Esophagus squamous epithelium (tissue), 5 donors: ENCODE data around the gene PLXDC2. TPM values are rescaled to one million over a fixed set of nuclear protein-coding genes. Genes with fewer than 3 reads are reported as not detected.

Source experiments
- DNase-seq: peaks from one replicate; lab custom pipeline; 2025; lab: John Stamatoyannopoulos, UW
- H3K27ac ChIP-seq, 4 donors: fragments of 200-600 bp; sonication (generic); one replicate each; pipeline ENCODE4 v1.5.1; 2016 to 2019; ENCODE audit warnings: mild to moderate bottlenecking in 1 of 4
- H3K27me3 ChIP-seq, 4 donors: fragments of 200-600 bp; sonication (generic); 1 replicate in 3 of 4; 2 replicates in 1 of 4; pipeline versions ENCODE4 v1.5.1 to v1.6.0; 2017 to 2021; ENCODE audit warnings: antibody characterized with exemption in 1 of 4
- H3K36me3 ChIP-seq, 3 donors: fragments of 200-600 bp; sonication (generic); one replicate each; pipeline ENCODE4 v1.5.1; 2016 to 2019
- H3K4me1 ChIP-seq, 3 donors: fragments of 200-600 bp; sonication (generic); one replicate each; pipeline ENCODE4 v1.5.1; 2017 to 2019
- H3K4me3 ChIP-seq, 4 donors: fragments of 200-600 bp; sonication (generic); 1 replicate in 3 of 4; 2 replicates in 1 of 4; pipeline ENCODE4 v1.5.1; 2016 to 2019; ENCODE audit warnings: mild to moderate bottlenecking in 2 of 4, moderate library complexity in 1 of 4
- H3K9me3 ChIP-seq, 3 donors: fragments of 200-600 bp; sonication (generic); one replicate each; pipeline ENCODE4 v1.5.1; 2016 to 2019
- POLR2A ChIP-seq, 4 donors: fragments of 450-650 bp; IDR thresholded peaks; one replicate each; pipeline ENCODE4 v1.6.1; 2017; ENCODE audit warnings: antibody characterized with exemption in 4 of 4, mild to moderate bottlenecking in 4 of 4, moderate library complexity in 3 of 4
- WGBS, 2 donors: methylation state at CpG; one replicate each; pipeline ENCODE4 v1.1.5; 2018; 5-methylcytosine and 5-hydroxymethylcytosine counted together
- intact Hi-C: fragments of 100-400 bp; cut with DNase I; formaldehyde crosslinking; loops from one replicate; pipeline ENCODE4 v1.15.0; 2022
- total RNA-seq, 4 donors: library from RNA; depleted of rRNA; stranded (reverse); fragments of >200 nt; gene quantifications; one replicate each; pipeline ENCODE4 v1.1.0, GENCODE V29; 2016
- TF ChIP-seq, protein P1 (sequence below), 6 experiments: fragments of 450-650 bp in 4 of 6; fragments of 200-600 bp in 2 of 6; sonication (generic) in 2 of 6; IDR thresholded peaks; one replicate each; pipeline ENCODE4 v1.5.1; 2016 to 2019; ENCODE audit warnings: antibody characterized with exemption in 6 of 6, mild to moderate bottlenecking in 4 of 6, moderate library complexity in 4 of 6
- donor health status: DM: yes; HTN: yes; CAD: no.

The PLXDC2 gene
- total RNA-seq, 4 donors from 2014 or later: 22.4 to 50.4 (median 36.9) TPM

DNA sequence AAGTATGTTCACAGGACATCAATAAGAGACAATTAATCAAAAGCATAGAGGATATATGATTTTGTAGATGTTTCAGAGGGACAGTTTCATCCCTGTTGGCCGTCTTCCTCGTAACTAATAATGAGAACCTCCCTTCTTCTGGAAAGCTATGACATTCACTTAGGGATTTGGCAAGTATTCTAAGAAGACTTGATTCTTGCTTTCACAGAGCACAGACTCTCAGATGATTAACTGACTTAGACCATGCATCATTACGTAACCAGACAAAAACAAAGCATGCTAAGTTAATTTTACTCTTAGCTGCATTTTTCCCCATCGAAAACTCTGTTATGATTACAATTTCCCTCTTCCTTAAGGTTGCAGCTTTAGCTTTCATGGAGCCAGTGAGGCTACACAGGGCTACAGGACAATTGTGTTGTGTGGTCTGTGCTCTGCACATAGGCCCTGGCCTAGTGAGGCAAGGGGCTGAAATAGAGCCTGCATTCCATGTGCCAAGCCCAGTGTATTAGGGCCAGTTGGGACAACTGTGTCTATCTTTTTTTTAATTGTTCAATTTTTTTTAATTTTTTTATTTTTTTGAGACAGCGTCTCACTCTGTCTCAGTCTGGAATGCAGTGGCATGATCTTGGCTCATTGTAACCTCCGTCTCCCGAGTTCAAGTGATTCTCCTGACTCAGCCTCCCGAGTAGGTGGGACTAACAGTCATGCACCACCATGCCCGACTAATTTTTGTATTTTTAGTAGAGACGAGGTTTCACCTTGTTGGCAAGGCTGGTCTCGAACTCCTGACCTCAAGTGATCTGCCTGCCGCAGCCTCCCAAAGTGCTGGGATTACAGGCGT lies 105.3 kb downstream of the PLXDC2 start:
- Histone ChIP-seq H3K4me1 (peaks cover 13 to 69% (median 38%) of the 10 kb centered on the region in 3 donors), H3K27me3 (no peaks in the 10 kb centered on the region), H3K27ac (peak overlapping the region; percentile 70 to 88 (median 83)), H3K36me3 (no peaks in the 10 kb centered on the region), H3K9me3 (no peaks in the 10 kb centered on the region), H3K4me3 (no peak overlapping the region)
- no peak for TF ChIP-seq POLR2A (IDR thresholded peaks at IDR 0.05)
- TF ChIP-seq, protein P1, sequence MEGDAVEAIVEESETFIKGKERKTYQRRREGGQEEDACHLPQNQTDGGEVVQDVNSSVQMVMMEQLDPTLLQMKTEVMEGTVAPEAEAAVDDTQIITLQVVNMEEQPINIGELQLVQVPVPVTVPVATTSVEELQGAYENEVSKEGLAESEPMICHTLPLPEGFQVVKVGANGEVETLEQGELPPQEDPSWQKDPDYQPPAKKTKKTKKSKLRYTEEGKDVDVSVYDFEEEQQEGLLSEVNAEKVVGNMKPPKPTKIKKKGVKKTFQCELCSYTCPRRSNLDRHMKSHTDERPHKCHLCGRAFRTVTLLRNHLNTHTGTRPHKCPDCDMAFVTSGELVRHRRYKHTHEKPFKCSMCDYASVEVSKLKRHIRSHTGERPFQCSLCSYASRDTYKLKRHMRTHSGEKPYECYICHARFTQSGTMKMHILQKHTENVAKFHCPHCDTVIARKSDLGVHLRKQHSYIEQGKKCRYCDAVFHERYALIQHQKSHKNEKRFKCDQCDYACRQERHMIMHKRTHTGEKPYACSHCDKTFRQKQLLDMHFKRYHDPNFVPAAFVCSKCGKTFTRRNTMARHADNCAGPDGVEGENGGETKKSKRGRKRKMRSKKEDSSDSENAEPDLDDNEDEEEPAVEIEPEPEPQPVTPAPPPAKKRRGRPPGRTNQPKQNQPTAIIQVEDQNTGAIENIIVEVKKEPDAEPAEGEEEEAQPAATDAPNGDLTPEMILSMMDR (IDR thresholded peaks at IDR 0.05): no peak
- WGBS, 2 donors: 35 to 40% methylated on average over 9 to 13 of the region's 13 CpGs
- DNase-seq: no peak
- intact Hi-C loops: loop anchor here (10.0 kb wide), 1 partner anchor 87 kb away; no protein-coding TSS in a partner anchor

DNA sequence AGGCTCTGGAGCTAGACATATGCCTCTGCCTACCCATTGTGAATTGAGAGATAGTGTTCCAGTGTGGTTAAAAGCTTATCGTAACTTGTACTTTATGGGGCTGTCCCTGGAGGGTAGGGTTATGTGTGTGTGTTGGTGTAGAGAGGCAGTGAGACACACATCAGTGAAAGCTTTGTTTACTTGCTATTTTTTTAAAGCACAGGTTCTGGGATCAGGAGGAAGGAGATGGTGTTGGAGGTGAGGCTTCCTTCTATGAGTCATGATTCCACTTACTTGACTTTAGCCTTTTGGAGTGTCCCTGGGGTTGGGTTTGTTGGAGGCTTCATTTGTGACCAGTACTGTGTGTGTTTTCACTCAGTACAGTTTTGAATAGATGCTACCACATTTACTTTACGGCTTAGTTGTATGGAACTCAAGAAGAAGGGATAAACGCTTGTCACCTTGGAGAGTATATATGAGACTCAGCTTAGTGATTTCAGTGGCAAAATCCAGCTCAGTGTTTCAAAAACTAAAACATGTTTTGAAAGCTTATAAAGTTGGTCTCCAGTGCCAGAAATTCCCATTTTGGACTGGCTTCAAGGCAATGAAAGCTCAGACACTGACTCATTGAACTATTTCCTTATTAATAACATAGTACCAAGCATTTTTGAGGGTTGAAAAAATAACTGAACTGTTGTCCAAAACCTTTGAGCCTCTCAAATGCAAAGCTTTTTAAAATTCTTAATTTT lies 106.2 kb downstream of the PLXDC2 start:
- H3K36me3 ChIP-seq: no peaks in the 10 kb centered on the region
- DNase-seq: no peak
- intact Hi-C loops: loop anchor here (10.0 kb wide), 1 partner anchor 88 kb away; no protein-coding TSS in a partner anchor
- H3K4me3 ChIP-seq: no peak overlapping the region
- H3K27me3 ChIP-seq: no peaks in the 10 kb centered on the region
- WGBS, 2 donors: 16% methylated on average over 3 of the region's 3 CpGs
- no peak for TF ChIP-seq POLR2A (IDR thresholded peaks at IDR 0.05)
- TF ChIP-seq, protein P1 (IDR thresholded peaks at IDR 0.05): no peak
- peak overlapping the region; percentile 70 to 88 (median 83) for H3K27ac ChIP-seq
- no peaks in the 10 kb centered on the region for H3K9me3 ChIP-seq
- H3K4me1 ChIP-seq: peaks cover 13 to 68% (median 38%) of the 10 kb centered on the region in 3 donors

DNA sequence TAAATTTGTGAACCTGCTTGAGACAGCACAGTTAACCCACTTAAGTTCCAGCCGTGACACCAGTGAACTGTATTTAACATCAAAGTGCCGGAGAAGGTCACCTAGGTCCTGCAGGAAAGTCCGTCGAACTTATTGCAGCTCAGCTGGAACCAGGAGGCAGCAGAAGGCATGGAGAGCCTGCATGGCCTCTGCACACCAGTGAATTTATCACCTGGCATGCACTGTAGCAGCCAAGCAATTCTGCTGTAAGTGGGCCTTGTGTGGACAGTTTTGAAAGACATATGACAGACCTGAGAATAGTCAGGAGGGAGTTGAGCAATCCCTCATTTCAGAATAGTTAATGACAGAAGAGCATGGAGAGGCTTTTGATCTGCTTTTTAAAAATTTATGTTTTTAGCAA lies 108.8 kb downstream of the PLXDC2 start:
- intact Hi-C loops: loop anchor here (10.0 kb wide), 1 partner anchor 90 kb away; no protein-coding TSS in a partner anchor
- Histone ChIP-seq H3K36me3 (no peaks in the 10 kb centered on the region), H3K27ac (no peak overlapping the region), H3K4me1 (peaks cover 18 to 56% (median 30%) of the 10 kb centered on the region in 3 donors), H3K4me3 (no peak overlapping the region), H3K9me3 (no peaks in the 10 kb centered on the region), H3K27me3 (no peaks in the 10 kb centered on the region)
- no peak for TF ChIP-seq POLR2A (IDR thresholded peaks at IDR 0.05)
- TF ChIP-seq, protein P1 (IDR thresholded peaks at IDR 0.05): no peak
- WGBS, 2 donors: 74 to 75% methylated on average over 3 to 4 of the region's 4 CpGs
- no peak for DNase-seq

DNA sequence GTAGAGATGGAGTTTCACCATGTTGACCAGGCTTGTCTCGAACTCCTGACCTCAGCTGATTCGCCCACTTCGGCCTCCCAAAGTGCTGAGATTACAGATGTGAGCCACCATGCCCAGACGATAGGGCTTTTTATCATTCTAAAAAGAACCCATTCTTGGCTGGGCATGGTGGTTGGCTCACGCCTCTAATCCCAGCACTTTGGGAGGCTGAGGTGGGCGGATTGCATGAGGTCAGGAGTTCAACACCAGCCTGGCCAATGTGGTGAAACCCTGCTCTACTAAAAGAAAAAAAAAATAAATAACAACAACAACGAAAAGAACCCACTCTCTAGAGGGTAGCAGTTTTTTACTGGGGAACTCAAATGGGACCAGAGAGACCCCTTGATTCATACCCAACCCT lies 112.7 kb downstream of the PLXDC2 start:
- no peak overlapping the region for H3K4me3 ChIP-seq

More for the DNA sequence above, 112.7 kb downstream of the PLXDC2 start:
- 60 to 79% methylated on average over 1 to 5 of the region's 7 CpGs for WGBS, 2 donors
- Histone ChIP-seq H3K27ac (peak overlapping the region in 3 of 4 donors; percentile 11 to 77 (median 59)), H3K36me3 (no peaks in the 10 kb centered on the region), H3K4me1 (peaks cover 10 to 51% (median 34%) of the 10 kb centered on the region in 3 donors), H3K27me3 (no peaks in the 10 kb centered on the region), H3K9me3 (no peaks in the 10 kb centered on the region)
- TF ChIP-seq, protein P1 (IDR thresholded peaks at IDR 0.05): no peak
- no peak for TF ChIP-seq POLR2A (IDR thresholded peaks at IDR 0.05)
- DNase-seq: no peak
- intact Hi-C loops: loop anchor here (10.0 kb wide), 1 partner anchor 94 kb away; no protein-coding TSS in a partner anchor
